ENCODE data around the gene TNRC6B. TPM values are rescaled to one million over a fixed set of nuclear protein-coding genes. Genes with fewer than 3 reads are reported as not detected.
"Not testable (repeated sequence)": the region's sequence is repeated elsewhere in the genome, so short reads cannot be mapped to it uniquely, and the experiment has no call there.

Gene TNRC6B
- total and polyA plus RNA-seq, 2 experiments from 2014 or later: 46.9 to 87.8 TPM

GRCh38 chr22:40161194-40161593 lies 16.5 kb upstream of the TNRC6B start:
- H3K4me1 Mint-ChIP-seq: peaks cover 4% of the 10 kb centered on the region
- H3F3A ChIP-seq (replicated peaks; ENCODE audit: low read depth): no peaks in the 10 kb centered on the region
- no peak for TF ChIP-seq ZNF331 (CRISPR knock-in tag; IDR thresholded peaks at IDR 0.05; ENCODE audit: low read depth)
- TF ChIP-seq JUNB (IDR thresholded peaks at IDR 0.05; ENCODE audit: unreplicated experiment): no peak
- TF ChIP-seq ZNF114 (CRISPR knock-in tag; IDR thresholded peaks at IDR 0.05): no peak
- no peak for TF ChIP-seq EZH2phosphoT487 (IDR thresholded peaks at IDR 0.05; ENCODE audit: unreplicated experiment)
- no peak for TF ChIP-seq CTCF (conservative IDR thresholded peaks at IDR 0.05; ENCODE audit: low read depth in 2 of 2)
- TF ChIP-seq STAT1 (IDR thresholded peaks at IDR 0.05; ENCODE audit: unreplicated experiment): no peak
- no peak for TF ChIP-seq POLR2AphosphoS5 (IDR thresholded peaks at IDR 0.05; ENCODE audit: low read depth)
- no peak for TF ChIP-seq REST (IDR thresholded peaks at IDR 0.05; ENCODE audit: unreplicated experiment)
- no peaks in the 10 kb centered on the region for H4K20me1 ChIP-seq (replicated peaks; ENCODE audit: insufficient read depth)
- peaks cover 4% of the 10 kb centered on the region; the same call in 1 of the 2 replicates for H3K4me1 ChIP-seq (ENCODE audit: insufficient read depth)
- no peaks in the 10 kb centered on the region for H3K9me2 ChIP-seq (ENCODE audit: insufficient read depth)
- H2AFZ ChIP-seq: no peak overlapping the region
- no peaks in the 10 kb centered on the region for H3K27me3 Mint-ChIP-seq (ENCODE audit: insufficient read depth, low read depth, poor library complexity)
- H3K27ac ChIP-seq (ENCODE audit: low read depth): no peak overlapping the region
- H3K9me3 Mint-ChIP-seq: no peaks in the 10 kb centered on the region
- H3K4me3 ChIP-seq: no peak overlapping the region
- no peak overlapping the region for H3K27ac Mint-ChIP-seq
- no peaks in the 10 kb centered on the region for H3K36me3 ChIP-seq (ENCODE audit: insufficient read depth)
- H3K27me3 ChIP-seq (ENCODE audit: insufficient read depth): no peaks in the 10 kb centered on the region
- no peaks in the 10 kb centered on the region for H3K79me2 ChIP-seq (replicated peaks; ENCODE audit: insufficient read depth)
- H3K4me3 Mint-ChIP-seq: no peak overlapping the region
- H3K4me2 ChIP-seq: no peak overlapping the region
- no peak for DNase-seq (ENCODE audit: low spot score)
- peaks cover 12% of the 10 kb centered on the region; the same call in 2 of the 3 replicates for H3K36me3 Mint-ChIP-seq (ENCODE audit: low read depth)
- ATAC-seq: no peak

GRCh38 chr22:40165537-40165936 lies 12.2 kb upstream of the TNRC6B start:
- not testable (repeated sequence) for H3K4me1 ChIP-seq (ENCODE audit: insufficient read depth); H3K4me2 ChIP-seq; H3F3A ChIP-seq (replicated peaks; ENCODE audit: low read depth); H3K27ac ChIP-seq (ENCODE audit: low read depth); DNase-seq (ENCODE audit: low spot score); ATAC-seq; H3K4me3 ChIP-seq; H3K4me1 Mint-ChIP-seq; H3K27ac Mint-ChIP-seq; H3K36me3 ChIP-seq (ENCODE audit: insufficient read depth); H3K4me3 Mint-ChIP-seq; H3K9me2 ChIP-seq (ENCODE audit: insufficient read depth); H2AFZ ChIP-seq; H3K27me3 ChIP-seq (ENCODE audit: insufficient read depth); H3K9me3 Mint-ChIP-seq; H4K20me1 ChIP-seq (replicated peaks; ENCODE audit: insufficient read depth); H3K79me2 ChIP-seq (replicated peaks; ENCODE audit: insufficient read depth); H3K27me3 Mint-ChIP-seq (ENCODE audit: insufficient read depth, low read depth, poor library complexity)
- H3K36me3 Mint-ChIP-seq (ENCODE audit: low read depth): peaks cover 16% of the 10 kb centered on the region; the same call in 2 of the 3 replicates

Measured in GM23338 (cell line).